Measurements from ENCODE around the gene COX4I2.
"Not testable (repeated sequence)": the region's sequence is repeated elsewhere in the genome, so short reads cannot be mapped to it uniquely, and the experiment has no call there.

The COX4I2 gene

DNA sequence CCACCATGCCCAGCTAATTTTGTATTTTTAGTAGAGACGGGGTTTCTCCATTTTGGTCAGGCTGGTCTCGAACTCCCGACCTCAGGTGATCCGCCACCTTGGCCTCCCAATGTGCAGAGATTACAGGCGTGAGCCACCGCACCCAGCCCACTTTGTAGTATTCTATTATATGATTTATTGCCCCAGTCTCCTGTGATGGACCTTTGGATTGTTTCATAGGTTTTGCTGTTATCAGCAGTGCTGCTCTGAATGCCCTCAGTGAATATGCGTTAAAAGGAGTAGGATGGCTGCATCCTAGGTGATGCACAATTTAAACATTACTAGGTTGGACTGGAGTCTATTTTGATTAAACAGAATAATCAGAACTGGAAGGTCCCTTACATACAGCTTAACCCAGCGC, 22.3 kb upstream of the COX4I2 start (continued):
- TF ChIP-seq, protein P1, sequence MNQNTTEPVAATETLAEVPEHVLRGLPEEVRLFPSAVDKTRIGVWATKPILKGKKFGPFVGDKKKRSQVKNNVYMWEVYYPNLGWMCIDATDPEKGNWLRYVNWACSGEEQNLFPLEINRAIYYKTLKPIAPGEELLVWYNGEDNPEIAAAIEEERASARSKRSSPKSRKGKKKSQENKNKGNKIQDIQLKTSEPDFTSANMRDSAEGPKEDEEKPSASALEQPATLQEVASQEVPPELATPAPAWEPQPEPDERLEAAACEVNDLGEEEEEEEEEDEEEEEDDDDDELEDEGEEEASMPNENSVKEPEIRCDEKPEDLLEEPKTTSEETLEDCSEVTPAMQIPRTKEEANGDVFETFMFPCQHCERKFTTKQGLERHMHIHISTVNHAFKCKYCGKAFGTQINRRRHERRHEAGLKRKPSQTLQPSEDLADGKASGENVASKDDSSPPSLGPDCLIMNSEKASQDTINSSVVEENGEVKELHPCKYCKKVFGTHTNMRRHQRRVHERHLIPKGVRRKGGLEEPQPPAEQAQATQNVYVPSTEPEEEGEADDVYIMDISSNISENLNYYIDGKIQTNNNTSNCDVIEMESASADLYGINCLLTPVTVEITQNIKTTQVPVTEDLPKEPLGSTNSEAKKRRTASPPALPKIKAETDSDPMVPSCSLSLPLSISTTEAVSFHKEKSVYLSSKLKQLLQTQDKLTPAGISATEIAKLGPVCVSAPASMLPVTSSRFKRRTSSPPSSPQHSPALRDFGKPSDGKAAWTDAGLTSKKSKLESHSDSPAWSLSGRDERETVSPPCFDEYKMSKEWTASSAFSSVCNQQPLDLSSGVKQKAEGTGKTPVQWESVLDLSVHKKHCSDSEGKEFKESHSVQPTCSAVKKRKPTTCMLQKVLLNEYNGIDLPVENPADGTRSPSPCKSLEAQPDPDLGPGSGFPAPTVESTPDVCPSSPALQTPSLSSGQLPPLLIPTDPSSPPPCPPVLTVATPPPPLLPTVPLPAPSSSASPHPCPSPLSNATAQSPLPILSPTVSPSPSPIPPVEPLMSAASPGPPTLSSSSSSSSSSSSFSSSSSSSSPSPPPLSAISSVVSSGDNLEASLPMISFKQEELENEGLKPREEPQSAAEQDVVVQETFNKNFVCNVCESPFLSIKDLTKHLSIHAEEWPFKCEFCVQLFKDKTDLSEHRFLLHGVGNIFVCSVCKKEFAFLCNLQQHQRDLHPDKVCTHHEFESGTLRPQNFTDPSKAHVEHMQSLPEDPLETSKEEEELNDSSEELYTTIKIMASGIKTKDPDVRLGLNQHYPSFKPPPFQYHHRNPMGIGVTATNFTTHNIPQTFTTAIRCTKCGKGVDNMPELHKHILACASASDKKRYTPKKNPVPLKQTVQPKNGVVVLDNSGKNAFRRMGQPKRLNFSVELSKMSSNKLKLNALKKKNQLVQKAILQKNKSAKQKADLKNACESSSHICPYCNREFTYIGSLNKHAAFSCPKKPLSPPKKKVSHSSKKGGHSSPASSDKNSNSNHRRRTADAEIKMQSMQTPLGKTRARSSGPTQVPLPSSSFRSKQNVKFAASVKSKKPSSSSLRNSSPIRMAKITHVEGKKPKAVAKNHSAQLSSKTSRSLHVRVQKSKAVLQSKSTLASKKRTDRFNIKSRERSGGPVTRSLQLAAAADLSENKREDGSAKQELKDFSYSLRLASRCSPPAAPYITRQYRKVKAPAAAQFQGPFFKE (tag by site-specific recombination; IDR thresholded peaks at IDR 0.05; ENCODE audit: borderline replicate concordance), result no peak
- TF ChIP-seq KLF8 (tag by site-specific recombination; IDR thresholded peaks at IDR 0.05), result no peak
- no peak for TF ChIP-seq ZNF701 (tag by site-specific recombination; IDR thresholded peaks at IDR 0.05)
- TF ChIP-seq ZBTB20 (tag by site-specific recombination; IDR thresholded peaks at IDR 0.05), result no peak
- no peak for TF ChIP-seq MEIS1 (CRISPR knock-in tag; IDR thresholded peaks at IDR 0.05; ENCODE audit: borderline replicate concordance)
- TF ChIP-seq, protein P2, sequence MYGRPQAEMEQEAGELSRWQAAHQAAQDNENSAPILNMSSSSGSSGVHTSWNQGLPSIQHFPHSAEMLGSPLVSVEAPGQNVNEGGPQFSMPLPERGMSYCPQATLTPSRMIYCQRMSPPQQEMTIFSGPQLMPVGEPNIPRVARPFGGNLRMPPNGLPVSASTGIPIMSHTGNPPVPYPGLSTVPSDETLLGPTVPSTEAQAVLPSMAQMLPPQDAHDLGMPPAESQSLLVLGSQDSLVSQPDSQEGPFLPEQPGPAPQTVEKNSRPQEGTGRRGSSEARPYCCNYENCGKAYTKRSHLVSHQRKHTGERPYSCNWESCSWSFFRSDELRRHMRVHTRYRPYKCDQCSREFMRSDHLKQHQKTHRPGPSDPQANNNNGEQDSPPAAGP (tag by site-specific recombination; IDR thresholded peaks at IDR 0.05), result no peak

DNA sequence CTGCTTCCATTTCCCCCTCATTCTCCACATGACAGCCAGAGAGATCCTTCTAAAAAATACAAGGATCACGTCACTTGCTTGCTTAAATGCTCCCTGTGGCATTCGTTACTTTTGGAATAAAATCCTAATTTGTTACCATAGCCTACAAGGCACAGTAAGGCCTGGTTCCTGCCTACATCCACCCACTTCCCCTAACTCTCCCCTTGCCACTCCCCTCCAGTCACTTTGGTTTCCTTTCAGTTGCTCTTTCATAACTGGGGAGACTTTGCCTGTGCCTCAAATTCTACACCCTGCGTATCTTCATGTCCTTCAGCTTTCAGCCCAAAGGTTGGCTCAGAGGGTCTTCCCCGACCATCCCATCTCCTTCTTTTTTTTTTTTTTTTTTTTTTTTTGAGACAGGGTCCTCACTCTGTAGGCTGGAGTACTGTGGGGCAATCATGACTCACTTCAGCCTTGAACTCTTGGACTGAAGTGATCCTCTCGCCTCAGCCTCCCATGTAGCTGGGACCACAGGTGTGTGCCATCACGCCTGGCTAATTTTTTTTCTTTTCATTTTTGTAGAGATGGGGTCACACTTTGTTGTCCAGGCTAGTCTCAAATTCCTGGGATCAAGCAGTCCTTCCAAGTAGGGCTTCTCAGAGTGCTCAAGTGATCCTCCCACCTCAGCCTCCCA, 20.1 kb upstream of the COX4I2 start:
- ChIA-PET CTCF (interaction anchor here (0.6 to 26.4 kb wide), 3 partner anchors 55 to 199 kb away, joined by 3 to 1204 read pairs (median 6); no protein-coding TSS in a partner anchor), POLR2A (interaction anchor here (0.7 to 1.0 kb wide), 2 partner anchors 45 to 55 kb away, joined by 4 read pairs; no protein-coding TSS in a partner anchor)
- no peak overlapping the region for H3K4me3 ChIP-seq (ENCODE audit: low read depth, low read length)
- no peaks in the 10 kb centered on the region for H3K36me3 ChIP-seq (ENCODE audit: control insufficient read depth in 2 of 2, insufficient read depth in 1 of 2, low read length in 2 of 2)
- no peaks in the 10 kb centered on the region for H3K9me3 ChIP-seq (ENCODE audit: control insufficient read depth, insufficient read depth, low read depth, low read length)
- H3K27ac ChIP-seq (ENCODE audit: extremely low read depth, low read depth, low read length), result no peak overlapping the region
- TF ChIP-seq ZNF311 (tag by site-specific recombination; IDR thresholded peaks at IDR 0.05; ENCODE audit: borderline replicate concordance) (no peak), ZNF354C (tag by site-specific recombination; IDR thresholded peaks at IDR 0.05; ENCODE audit: borderline replicate concordance, low read depth) (no peak), GLIS2 (tag by site-specific recombination; IDR thresholded peaks at IDR 0.05) (no peak), ZNF433 (tag by site-specific recombination; IDR thresholded peaks at IDR 0.05; ENCODE audit: low read depth) (no peak), ZNF670 (tag by site-specific recombination; IDR thresholded peaks at IDR 0.05; ENCODE audit: low read depth) (no peak)
- TF ChIP-seq, protein P3, sequence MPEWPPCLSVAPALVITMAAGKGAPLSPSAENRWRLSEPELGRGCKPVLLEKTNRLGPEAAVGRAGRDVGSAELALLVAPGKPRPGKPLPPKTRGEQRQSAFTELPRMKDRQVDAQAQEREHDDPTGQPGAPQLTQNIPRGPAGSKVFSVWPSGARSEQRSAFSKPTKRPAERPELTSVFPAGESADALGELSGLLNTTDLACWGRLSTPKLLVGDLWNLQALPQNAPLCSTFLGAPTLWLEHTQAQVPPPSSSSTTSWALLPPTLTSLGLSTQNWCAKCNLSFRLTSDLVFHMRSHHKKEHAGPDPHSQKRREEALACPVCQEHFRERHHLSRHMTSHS (tag by site-specific recombination; IDR thresholded peaks at IDR 0.05), result no peak
- H3K4me1 ChIP-seq (ENCODE audit: control insufficient read depth, insufficient read depth, low read length), result no peaks in the 10 kb centered on the region

DNA sequence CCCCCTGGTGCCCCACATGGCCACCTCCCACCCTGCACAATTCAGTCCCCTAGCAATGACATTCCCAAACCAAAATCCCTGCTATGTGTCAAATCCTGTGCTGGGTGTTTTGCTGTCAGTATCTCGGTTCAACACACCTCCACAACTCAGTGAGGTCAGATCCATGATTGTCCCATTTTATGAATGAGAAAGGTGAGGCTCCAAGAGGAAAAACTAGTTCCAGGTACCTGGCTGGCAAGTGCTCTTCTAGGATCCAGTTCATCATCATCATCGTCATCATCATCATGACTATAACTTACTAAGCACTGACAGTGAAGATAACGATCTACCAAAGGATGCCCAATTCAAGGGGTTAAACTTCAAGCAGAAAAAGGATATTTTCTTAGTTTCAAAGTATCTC, 17.5 kb upstream of the COX4I2 start:
- CTCF ChIA-PET, result interaction anchor here (1.5 to 26.4 kb wide), 2 partner anchors 14 to 57 kb away, joined by 12 to 1204 read pairs; no protein-coding TSS in a partner anchor
- Histone ChIP-seq H3K9me3 (ENCODE audit: control insufficient read depth, insufficient read depth, low read depth, low read length) (no peaks in the 10 kb centered on the region), H3K4me3 (ENCODE audit: low read depth, low read length) (no peak overlapping the region), H3K27ac (ENCODE audit: extremely low read depth, low read depth, low read length) (no peak overlapping the region), H3K36me3 (ENCODE audit: control insufficient read depth in 2 of 2, insufficient read depth in 1 of 2, low read length in 2 of 2) (no peaks in the 10 kb centered on the region), H3K4me1 (ENCODE audit: control insufficient read depth, insufficient read depth, low read length) (no peaks in the 10 kb centered on the region)
- TF ChIP-seq, protein P4, sequence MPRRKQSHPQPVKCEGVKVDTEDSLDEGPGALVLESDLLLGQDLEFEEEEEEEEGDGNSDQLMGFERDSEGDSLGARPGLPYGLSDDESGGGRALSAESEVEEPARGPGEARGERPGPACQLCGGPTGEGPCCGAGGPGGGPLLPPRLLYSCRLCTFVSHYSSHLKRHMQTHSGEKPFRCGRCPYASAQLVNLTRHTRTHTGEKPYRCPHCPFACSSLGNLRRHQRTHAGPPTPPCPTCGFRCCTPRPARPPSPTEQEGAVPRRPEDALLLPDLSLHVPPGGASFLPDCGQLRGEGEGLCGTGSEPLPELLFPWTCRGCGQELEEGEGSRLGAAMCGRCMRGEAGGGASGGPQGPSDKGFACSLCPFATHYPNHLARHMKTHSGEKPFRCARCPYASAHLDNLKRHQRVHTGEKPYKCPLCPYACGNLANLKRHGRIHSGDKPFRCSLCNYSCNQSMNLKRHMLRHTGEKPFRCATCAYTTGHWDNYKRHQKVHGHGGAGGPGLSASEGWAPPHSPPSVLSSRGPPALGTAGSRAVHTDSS (tag by site-specific recombination; IDR thresholded peaks at IDR 0.05), result peak; percentile 48; the same call in 1 of the 2 replicates
- no peak for TF ChIP-seq ZNF555 (tag by site-specific recombination; conservative IDR thresholded peaks at IDR 0.05)
- POLR2A ChIA-PET, result no interaction called here

DNA sequence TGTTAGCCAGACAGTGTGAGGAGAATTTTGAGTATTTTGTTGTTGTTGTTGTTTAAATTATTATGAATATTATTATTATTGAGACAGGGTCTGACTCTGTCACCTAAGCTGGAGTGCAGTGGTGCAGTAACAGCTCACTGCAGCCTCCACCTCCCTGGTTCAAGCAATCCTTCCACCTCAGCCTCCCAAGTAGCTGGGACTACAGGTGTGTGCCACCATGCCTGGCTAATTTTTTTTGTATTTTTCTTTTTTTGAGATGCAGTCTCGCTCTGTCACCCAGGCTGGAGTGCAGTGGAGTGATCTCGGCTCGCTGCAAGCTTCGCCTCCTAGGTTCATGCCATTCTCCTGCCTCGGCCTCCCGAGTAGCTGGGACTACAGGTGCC, 14.6 kb upstream of the COX4I2 start:
- H3K4me1 ChIP-seq (ENCODE audit: control insufficient read depth, insufficient read depth, low read length); H3K4me3 ChIP-seq (ENCODE audit: low read depth, low read length); H3K36me3 ChIP-seq (ENCODE audit: control insufficient read depth in 2 of 2, insufficient read depth in 1 of 2, low read length in 2 of 2); H3K9me3 ChIP-seq (ENCODE audit: control insufficient read depth, insufficient read depth, low read depth, low read length); H3K27ac ChIP-seq (ENCODE audit: extremely low read depth, low read depth, low read length); POLR2A ChIA-PET: not testable (repeated sequence)
- CTCF ChIA-PET, result interaction anchor here (0.6 to 26.4 kb wide), 3 partner anchors 10 to 60 kb away, joined by 3 to 1204 read pairs (median 6); no protein-coding TSS in a partner anchor
